GM12874 (cell line): Measurements from ENCODE around the gene NKX6-2.

ENCODE experiments used
- TF ChIP-seq, protein P1 (sequence below): IDR thresholded peaks from 2 replicates; pipeline ENCODE4 v1.5.1; 2011; ENCODE audit warnings: low read depth, mild to moderate bottlenecking, control low read depth, low read length, moderate library complexity; ENCODE audit not compliant: insufficient read depth

The NKX6-2 gene

DNA sequence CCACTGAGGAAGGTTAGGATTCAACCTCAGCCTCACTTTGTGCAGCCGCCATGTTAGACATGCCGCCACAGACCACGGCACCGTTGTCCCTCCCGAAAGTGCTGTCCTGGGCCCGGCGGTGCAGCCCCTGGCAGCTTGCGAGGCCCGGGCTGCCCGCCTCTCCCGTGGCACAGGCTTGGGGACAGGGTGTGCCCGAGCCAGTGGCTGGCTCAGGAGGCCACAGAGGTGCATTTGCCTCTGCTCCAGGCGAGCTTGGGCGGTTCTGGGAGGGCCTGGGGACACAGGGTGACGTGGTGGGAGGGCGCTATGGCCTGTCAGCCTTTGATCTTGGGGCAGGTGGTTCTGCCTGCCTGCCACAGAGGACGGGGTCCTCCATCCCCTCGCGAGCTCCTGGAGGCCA lies 41.1 kb downstream of the NKX6-2 start:
- TF ChIP-seq, protein P1, sequence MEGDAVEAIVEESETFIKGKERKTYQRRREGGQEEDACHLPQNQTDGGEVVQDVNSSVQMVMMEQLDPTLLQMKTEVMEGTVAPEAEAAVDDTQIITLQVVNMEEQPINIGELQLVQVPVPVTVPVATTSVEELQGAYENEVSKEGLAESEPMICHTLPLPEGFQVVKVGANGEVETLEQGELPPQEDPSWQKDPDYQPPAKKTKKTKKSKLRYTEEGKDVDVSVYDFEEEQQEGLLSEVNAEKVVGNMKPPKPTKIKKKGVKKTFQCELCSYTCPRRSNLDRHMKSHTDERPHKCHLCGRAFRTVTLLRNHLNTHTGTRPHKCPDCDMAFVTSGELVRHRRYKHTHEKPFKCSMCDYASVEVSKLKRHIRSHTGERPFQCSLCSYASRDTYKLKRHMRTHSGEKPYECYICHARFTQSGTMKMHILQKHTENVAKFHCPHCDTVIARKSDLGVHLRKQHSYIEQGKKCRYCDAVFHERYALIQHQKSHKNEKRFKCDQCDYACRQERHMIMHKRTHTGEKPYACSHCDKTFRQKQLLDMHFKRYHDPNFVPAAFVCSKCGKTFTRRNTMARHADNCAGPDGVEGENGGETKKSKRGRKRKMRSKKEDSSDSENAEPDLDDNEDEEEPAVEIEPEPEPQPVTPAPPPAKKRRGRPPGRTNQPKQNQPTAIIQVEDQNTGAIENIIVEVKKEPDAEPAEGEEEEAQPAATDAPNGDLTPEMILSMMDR, result no peak

DNA sequence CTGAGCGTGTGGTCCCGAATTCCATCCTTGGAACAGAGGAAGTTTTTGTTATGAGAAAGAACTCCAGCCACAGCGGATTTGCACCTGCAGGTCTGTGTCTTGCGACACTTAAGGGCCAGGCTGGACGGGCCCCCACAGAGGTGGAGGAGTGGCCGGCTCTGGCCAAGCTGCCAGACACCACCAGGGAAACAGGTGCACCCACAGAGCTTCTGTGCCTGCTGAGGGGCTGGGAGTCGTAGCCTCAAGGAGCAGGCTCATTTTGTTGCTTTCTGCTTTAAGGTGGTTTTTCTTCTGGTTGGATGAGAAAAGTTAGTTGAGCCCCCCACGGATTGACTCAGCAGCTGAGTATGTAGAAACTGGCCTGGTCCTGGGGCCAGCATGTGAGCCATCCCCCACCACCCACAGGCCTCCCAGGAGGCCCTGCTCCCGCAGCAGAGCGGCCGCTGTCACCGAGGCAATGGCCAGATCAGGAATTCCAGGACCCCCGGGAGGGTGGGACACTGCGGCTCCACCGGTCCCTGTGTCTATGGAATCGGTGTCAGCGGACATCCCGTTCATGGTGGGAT lies 41.9 kb downstream of the NKX6-2 start:
- TF ChIP-seq, protein P1, result no peak

DNA sequence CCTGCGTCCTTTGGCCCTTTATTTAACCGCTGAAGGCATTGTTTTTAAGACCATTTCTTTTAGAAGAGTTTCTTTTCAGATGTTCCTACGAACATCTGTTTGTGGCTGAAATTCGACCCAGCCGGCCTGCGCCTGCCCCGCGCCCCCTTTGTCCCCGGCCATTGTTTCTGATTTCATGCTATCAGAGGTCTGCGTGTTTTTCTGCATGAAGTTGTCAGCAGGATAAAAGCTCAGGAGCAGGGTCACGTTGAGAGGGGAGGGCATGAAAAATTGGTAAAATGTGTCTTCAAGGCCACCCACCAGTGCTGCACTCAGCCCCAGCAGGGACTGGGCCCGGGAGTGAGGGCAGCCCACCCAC lies 43.1 kb downstream of the NKX6-2 start:
- TF ChIP-seq, protein P1, result no peak

DNA sequence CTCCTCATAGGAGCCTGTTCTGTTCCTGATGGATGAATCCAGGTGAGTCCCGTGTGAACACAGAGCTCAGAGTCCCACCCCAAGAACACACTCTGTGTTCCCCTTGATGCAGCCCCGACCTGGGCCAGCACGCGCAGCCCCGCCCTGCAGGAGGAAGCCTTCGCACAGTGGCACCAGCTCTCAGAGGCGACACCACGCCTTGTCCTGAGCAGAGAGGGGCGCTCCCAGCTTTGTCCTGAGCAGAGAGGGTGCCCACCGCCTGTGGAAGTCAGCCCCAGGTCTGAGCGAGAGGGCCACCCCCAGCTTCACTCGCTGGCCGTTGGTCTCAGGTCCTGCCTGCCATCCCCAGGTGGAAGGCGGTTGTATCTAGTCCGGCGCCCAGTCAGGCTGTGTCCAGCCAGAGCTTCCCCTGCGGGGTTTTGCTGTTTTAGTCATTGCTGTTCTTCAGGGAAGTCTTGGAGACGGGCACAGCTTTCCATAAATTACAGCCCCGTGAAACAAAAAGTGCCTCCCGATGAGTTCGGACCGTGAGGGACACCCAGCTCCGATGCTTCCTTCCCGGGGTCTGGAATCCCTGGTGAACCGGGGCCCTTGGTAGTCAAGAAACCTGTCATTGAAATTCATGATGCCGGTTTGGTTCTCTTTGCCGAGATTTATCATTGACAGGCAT lies 43.6 kb downstream of the NKX6-2 start:
- TF ChIP-seq, protein P1, result no peak

DNA sequence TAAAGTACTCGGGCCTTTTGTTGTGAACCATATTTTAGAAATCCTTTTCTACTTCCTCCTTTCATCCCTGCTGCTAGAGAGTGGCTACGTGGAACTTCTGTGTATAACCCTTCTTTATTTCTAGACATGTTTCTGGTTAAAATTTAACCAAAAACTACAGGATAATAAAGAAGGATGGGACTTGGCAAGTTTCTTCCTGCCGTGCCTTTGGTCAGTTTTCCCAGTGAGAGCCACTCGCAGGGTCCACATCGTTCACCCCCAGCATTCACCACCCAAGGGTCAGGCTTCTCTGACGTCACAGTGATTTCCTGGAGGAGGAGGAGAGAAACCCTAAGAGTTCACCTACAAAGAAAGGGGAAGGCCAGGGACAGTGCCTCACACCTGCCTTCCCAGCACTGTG lies 45.4 kb downstream of the NKX6-2 start:
- TF ChIP-seq, protein P1, result no peak

- TF ChIP-seq, protein P1, result no peak
Observed at GRCh38 chr10:132739225-132739613, 46.7 kb downstream of the NKX6-2 start.

GRCh38 chr10:132738454-132739224 lies 47.3 kb downstream of the NKX6-2 start:
- TF ChIP-seq, protein P1, result no peak
